HCT116 (cell line): Measurements from ENCODE around the gene UMAD1.

ENCODE experiments used
- EGR1 ChIP-seq: IDR thresholded peaks from 2 replicates; pipeline ENCODE4 v1.6.1; 2012; ENCODE audit warnings: low read depth
- POLR2A ChIP-seq: IDR thresholded peaks from 2 replicates; pipeline ENCODE4 v1.7.0; 2011; ENCODE audit warnings: borderline replicate concordance; ENCODE audit not compliant: insufficient read depth, insufficient read length; ENCODE audit errors: extremely low read depth
- POLR2AphosphoS5 ChIP-seq: IDR thresholded peaks from 2 replicates; pipeline ENCODE4 v1.6.1; 2011; ENCODE audit warnings: mild to moderate bottlenecking, low read depth, low read length, moderate library complexity
- SRF ChIP-seq: IDR thresholded peaks from 2 replicates; pipeline ENCODE4 v1.6.1; 2012; ENCODE audit warnings: low read depth
- ZNF274 ChIP-seq: fragments of 200-500 bp; sonication (Bioruptor generic); IDR thresholded peaks from 2 replicates; pipeline ENCODE4 v1.6.1; 2014; ENCODE audit warnings: mild to moderate bottlenecking, low read depth, low read length, inconsistent platforms
- TF ChIP-seq, protein P1 (sequence below), 3 experiments: fragments of 200-600 bp in 1 of 3; sonication (generic) in 1 of 3; IDR thresholded peaks in 2 of 3; conservative IDR thresholded peaks in 1 of 3; 2 replicates each; pipeline ENCODE4 v1.5.1; 2012 to 2017; ENCODE audit warnings: low read depth in 2 of 3, low read length in 2 of 3, antibody characterized with exemption in 1 of 3, borderline replicate concordance in 1 of 3, control low read depth in 1 of 3, mild to moderate bottlenecking in 1 of 3, mixed read lengths in 1 of 3, mixed run types in 1 of 3, moderate library complexity in 1 of 3; ENCODE audit not compliant: insufficient read depth in 1 of 3
- TF ChIP-seq, protein P2 (sequence below): IDR thresholded peaks from 2 replicates; pipeline ENCODE4 v1.6.1; 2012

DNA sequence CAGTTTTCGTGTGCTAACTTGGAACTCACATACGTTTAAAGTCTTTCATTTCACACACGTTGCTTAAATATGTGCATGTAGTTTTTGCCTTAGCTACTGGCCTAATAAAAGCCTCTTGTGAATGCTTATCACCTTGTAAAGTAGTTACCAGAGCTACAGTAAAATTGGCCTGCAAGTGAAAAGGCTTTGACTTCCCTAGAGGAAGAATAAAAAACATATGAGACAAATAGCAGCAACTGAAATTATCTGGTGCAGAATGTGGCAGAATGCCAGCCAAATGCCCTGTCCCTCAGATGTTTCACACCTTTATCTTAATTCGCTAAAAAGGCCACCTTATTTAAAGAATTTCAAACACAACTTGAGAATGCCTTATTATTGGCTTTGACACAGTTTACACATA is 105.9 kb downstream of the UMAD1 start:
- TF ChIP-seq, protein P1, sequence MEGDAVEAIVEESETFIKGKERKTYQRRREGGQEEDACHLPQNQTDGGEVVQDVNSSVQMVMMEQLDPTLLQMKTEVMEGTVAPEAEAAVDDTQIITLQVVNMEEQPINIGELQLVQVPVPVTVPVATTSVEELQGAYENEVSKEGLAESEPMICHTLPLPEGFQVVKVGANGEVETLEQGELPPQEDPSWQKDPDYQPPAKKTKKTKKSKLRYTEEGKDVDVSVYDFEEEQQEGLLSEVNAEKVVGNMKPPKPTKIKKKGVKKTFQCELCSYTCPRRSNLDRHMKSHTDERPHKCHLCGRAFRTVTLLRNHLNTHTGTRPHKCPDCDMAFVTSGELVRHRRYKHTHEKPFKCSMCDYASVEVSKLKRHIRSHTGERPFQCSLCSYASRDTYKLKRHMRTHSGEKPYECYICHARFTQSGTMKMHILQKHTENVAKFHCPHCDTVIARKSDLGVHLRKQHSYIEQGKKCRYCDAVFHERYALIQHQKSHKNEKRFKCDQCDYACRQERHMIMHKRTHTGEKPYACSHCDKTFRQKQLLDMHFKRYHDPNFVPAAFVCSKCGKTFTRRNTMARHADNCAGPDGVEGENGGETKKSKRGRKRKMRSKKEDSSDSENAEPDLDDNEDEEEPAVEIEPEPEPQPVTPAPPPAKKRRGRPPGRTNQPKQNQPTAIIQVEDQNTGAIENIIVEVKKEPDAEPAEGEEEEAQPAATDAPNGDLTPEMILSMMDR (IDR thresholded peaks at IDR 0.05 in 2 of 3, conservative IDR thresholded peaks at IDR 0.05 in 1 of 3; ENCODE audit: borderline replicate concordance in 1 of 3, insufficient read depth in 1 of 3, low read depth in 2 of 3, low read length in 2 of 3): no peak
- TF ChIP-seq SRF: no peak
- TF ChIP-seq ZNF274: no peak
- no peak for TF ChIP-seq EGR1
- TF ChIP-seq POLR2A: no peak
- TF ChIP-seq, protein P2, sequence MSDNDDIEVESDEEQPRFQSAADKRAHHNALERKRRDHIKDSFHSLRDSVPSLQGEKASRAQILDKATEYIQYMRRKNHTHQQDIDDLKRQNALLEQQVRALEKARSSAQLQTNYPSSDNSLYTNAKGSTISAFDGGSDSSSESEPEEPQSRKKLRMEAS: no peak
- TF ChIP-seq POLR2AphosphoS5: no peak
